Activated T-cell treated with anti-CD3 and anti-CD28 coated beads, Interleukin-2, amount 50 U/mL, for 72 hours (primary cell): ENCODE data around the gene ZCCHC10. TPM values are rescaled to one million over a fixed set of nuclear protein-coding genes. Genes with fewer than 3 reads are reported as not detected.

Experiments
- ATAC-seq, 2 donors: fragments of 150-1000 bp; cut with Tn5 transposase; replicated peaks in 1 of 2; 2 replicates each; pipeline ENCODE4 v1.10.0; 2021; ENCODE audit warnings: moderate library complexity in 2 of 2, mild to moderate bottlenecking in 1 of 2
- DNase-seq, 2 donors: peaks; one replicate each; pipeline ENCODE4 v3.0.0; 2021 to 2022; ENCODE audit warnings: mixed read lengths in 1 of 2
- H3K27ac Mint-ChIP-seq: one replicate; pipeline ENCODE4 v1.8.0; 2022; ENCODE audit warnings: mild to moderate bottlenecking, moderate library complexity, mixed read lengths
- H3K27me3 Mint-ChIP-seq: one replicate; pipeline ENCODE4 v1.8.0; 2022; ENCODE audit warnings: low read depth, mixed read lengths
- H3K36me3 Mint-ChIP-seq, 2 donors: one replicate each; pipeline ENCODE4 v1.8.0; 2022; ENCODE audit warnings: mixed read lengths in 2 of 2, mild to moderate bottlenecking in 1 of 2; ENCODE audit not compliant: insufficient read depth in 2 of 2
- H3K4me1 Mint-ChIP-seq: one replicate; pipeline ENCODE4 v1.8.0; 2022; ENCODE audit warnings: low read depth, mixed read lengths
- H3K4me3 Mint-ChIP-seq, 2 donors: one replicate each; pipeline ENCODE4 v1.8.0; 2022; ENCODE audit warnings: mild to moderate bottlenecking in 2 of 2, mixed read lengths in 2 of 2, moderate library complexity in 2 of 2
- H3K9me3 Mint-ChIP-seq, 2 donors: one replicate each; pipeline ENCODE4 v1.8.0; 2022; ENCODE audit warnings: mixed read lengths in 2 of 2
- total RNA-seq, 2 donors: library from RNA; stranded (reverse); gene quantifications; one replicate each; pipeline ENCODE4 v1.2.3, GENCODE V29; 2022

The ZCCHC10 gene
- 10 to 100 TPM; 23.7 to 30.6 TPM for total RNA-seq

GRCh38 chr5:133025804-133026663 is at the start of gene ZCCHC10:
Gene ZCCHC10, minus strand, starts transcription at chr5:133026549. Its CDS starts 12 bp downstream, at chr5:133026537.
- peak within 1 kb of the TSS; percentile 94 for H3K27ac Mint-ChIP-seq
- H3K27me3 Mint-ChIP-seq: no peaks in the 10 kb centered on the region
- peaks cover 25% of the 10 kb centered on the region for H3K4me1 Mint-ChIP-seq
- peaks cover 3 to 5% of the 10 kb centered on the region in 2 donors for H3K36me3 Mint-ChIP-seq
- no peaks in the 10 kb centered on the region for H3K9me3 Mint-ChIP-seq
- H3K4me3 Mint-ChIP-seq: peak within 1 kb of the TSS; percentile 91 to 92
- DNase-seq (peak; percentile 94 to 96), ATAC-seq (peak; percentile 99 to 100)

- H3K27me3 Mint-ChIP-seq: no peaks in the 10 kb centered on the region
- no peak for DNase-seq
- H3K36me3 Mint-ChIP-seq: peaks cover 14 to 29% of the 10 kb centered on the region in 2 donors
- no peak overlapping the region for H3K4me3 Mint-ChIP-seq
- no peak for ATAC-seq
- peaks cover 37% of the 10 kb centered on the region for H3K4me1 Mint-ChIP-seq
- no peak overlapping the region for H3K27ac Mint-ChIP-seq
- no peaks in the 10 kb centered on the region for H3K9me3 Mint-ChIP-seq
Measured at GRCh38 chr5:133075572-133076536, 49.5 kb upstream of the ZCCHC10 start.

GRCh38 chr5:133072021-133072420 is 45.7 kb upstream of the ZCCHC10 start:
- H3K9me3 Mint-ChIP-seq: no peaks in the 10 kb centered on the region
- H3K27ac Mint-ChIP-seq: peak overlapping the region; percentile 62
- H3K4me1 Mint-ChIP-seq: peaks cover 7% of the 10 kb centered on the region
- ATAC-seq (no peak), DNase-seq (no peak)
- H3K27me3 Mint-ChIP-seq: no peaks in the 10 kb centered on the region
- no peak overlapping the region for H3K4me3 Mint-ChIP-seq
- H3K36me3 Mint-ChIP-seq: peaks cover 12 to 38% of the 10 kb centered on the region in 2 donors

- DNase-seq: no peak
- peaks cover 6 to 35% of the 10 kb centered on the region in 2 donors for H3K36me3 Mint-ChIP-seq
- peak overlapping the region; percentile 90 for H3K27ac Mint-ChIP-seq
- no peaks in the 10 kb centered on the region for H3K9me3 Mint-ChIP-seq
- no peak for ATAC-seq
- no peaks in the 10 kb centered on the region for H3K27me3 Mint-ChIP-seq
- peaks cover 25% of the 10 kb centered on the region for H3K4me1 Mint-ChIP-seq
- H3K4me3 Mint-ChIP-seq: no peak overlapping the region
Measured at GRCh38 chr5:133066045-133066444, 39.7 kb upstream of the ZCCHC10 start.

- peaks cover 25% of the 10 kb centered on the region for H3K4me1 Mint-ChIP-seq
- peaks cover 3 to 31% of the 10 kb centered on the region in 2 donors for H3K36me3 Mint-ChIP-seq
- no peaks in the 10 kb centered on the region for H3K9me3 Mint-ChIP-seq
- no peak for DNase-seq
- H3K4me3 Mint-ChIP-seq: no peak overlapping the region
- ATAC-seq: no peak
- peak overlapping the region; percentile 90 for H3K27ac Mint-ChIP-seq
- H3K27me3 Mint-ChIP-seq: no peaks in the 10 kb centered on the region
Measured at GRCh38 chr5:133065471-133065870, 39.1 kb upstream of the ZCCHC10 start.

GRCh38 chr5:133063965-133064364 is 37.6 kb upstream of the ZCCHC10 start:
- Mint-ChIP-seq H3K27me3 (no peaks in the 10 kb centered on the region), H3K36me3 (peaks cover 3 to 22% of the 10 kb centered on the region in 2 donors), H3K9me3 (no peaks in the 10 kb centered on the region), H3K4me1 (peaks cover 30% of the 10 kb centered on the region), H3K27ac (no peak overlapping the region), H3K4me3 (no peak overlapping the region)
- ATAC-seq (no peak), DNase-seq (no peak)

GRCh38 chr5:133062276-133062675 is 35.9 kb upstream of the ZCCHC10 start:
- Mint-ChIP-seq H3K27ac (peak overlapping the region; percentile 44), H3K36me3 (peaks cover 0 to 14% of the 10 kb centered on the region in 2 donors), H3K27me3 (no peaks in the 10 kb centered on the region), H3K4me3 (no peak overlapping the region), H3K9me3 (no peaks in the 10 kb centered on the region), H3K4me1 (peaks cover 40% of the 10 kb centered on the region)
- ATAC-seq: no peak
- no peak for DNase-seq

GRCh38 chr5:133059621-133060020 is 33.3 kb upstream of the ZCCHC10 start:
- no peaks in the 10 kb centered on the region for H3K9me3 Mint-ChIP-seq
- ATAC-seq (no peak), DNase-seq (no peak)
- no peaks in the 10 kb centered on the region for H3K27me3 Mint-ChIP-seq
- H3K4me3 Mint-ChIP-seq: no peak overlapping the region
- H3K4me1 Mint-ChIP-seq: peaks cover 59% of the 10 kb centered on the region
- peaks cover 0 to 9% of the 10 kb centered on the region in 2 donors for H3K36me3 Mint-ChIP-seq
- no peak overlapping the region for H3K27ac Mint-ChIP-seq

- Mint-ChIP-seq H3K4me3 (no peak overlapping the region), H3K36me3 (peaks cover 3 to 4% of the 10 kb centered on the region in 2 donors), H3K4me1 (peaks cover 60% of the 10 kb centered on the region), H3K27ac (no peak overlapping the region), H3K27me3 (no peaks in the 10 kb centered on the region), H3K9me3 (no peaks in the 10 kb centered on the region)
- ATAC-seq (no peak), DNase-seq (no peak)
Measured at GRCh38 chr5:133056891-133057290, 30.5 kb upstream of the ZCCHC10 start.

- H3K27ac Mint-ChIP-seq: peak overlapping the region; percentile 36
- ATAC-seq (no peak), DNase-seq (no peak)
- no peaks in the 10 kb centered on the region for H3K27me3 Mint-ChIP-seq
- H3K4me3 Mint-ChIP-seq: peak overlapping the region; percentile 59 to 96
- H3K9me3 Mint-ChIP-seq: no peaks in the 10 kb centered on the region
- H3K4me1 Mint-ChIP-seq: peaks cover 66% of the 10 kb centered on the region
- peaks cover 2 to 7% of the 10 kb centered on the region in 2 donors for H3K36me3 Mint-ChIP-seq
Measured at GRCh38 chr5:133054697-133055471, 28.5 kb upstream of the ZCCHC10 start.

GRCh38 chr5:133053448-133053847 is 27.1 kb upstream of the ZCCHC10 start:
- Mint-ChIP-seq H3K4me3 (peak overlapping the region; percentile 86 to 96), H3K36me3 (peaks cover 2 to 7% of the 10 kb centered on the region in 2 donors), H3K9me3 (no peaks in the 10 kb centered on the region), H3K27ac (peak overlapping the region; percentile 92), H3K4me1 (peaks cover 72% of the 10 kb centered on the region), H3K27me3 (no peaks in the 10 kb centered on the region)
- ATAC-seq (no peak), DNase-seq (no peak)
